Activated CD8-positive, alpha-beta memory T cell treated with anti-CD3 and anti-CD28 coated beads, Interleukin-2, amount 10 ng/mL, durations not matched to agents 7 days and 5 days (primary cell): ENCODE data around the gene SCLT1. TPM values are rescaled to one million over a fixed set of nuclear protein-coding genes. Genes with fewer than 3 reads are reported as not detected.
"Not testable (repeated sequence)": the region's sequence is repeated elsewhere in the genome, so short reads cannot be mapped to it uniquely, and the experiment has no call there.

Experiments used
- ATAC-seq: fragments of 150-1000 bp; cut with Tn5 transposase; one replicate; pipeline ENCODE4 v1.10.0; 2021; ENCODE audit warnings: moderate library complexity
- CTCF ChIA-PET: fragments of 350-600 bp; sonication (Branson Sonifier 250); formaldehyde crosslinking; loops from one replicate; lab custom pipeline; 2021; ENCODE audit warnings: antibody characterized with exemption; lab: Charles Lee
- DNase-seq: peaks from one replicate; pipeline ENCODE4 v3.0.0-alpha.2; 2020
- H3K27ac Mint-ChIP-seq: one replicate; pipeline ENCODE4 v1.8.0; 2021; ENCODE audit warnings: mild to moderate bottlenecking, mixed read lengths
- H3K27me3 Mint-ChIP-seq: one replicate; pipeline ENCODE4 v1.8.0; 2021; ENCODE audit warnings: mixed read lengths
- H3K36me3 Mint-ChIP-seq: one replicate; pipeline ENCODE4 v1.8.0; 2021; ENCODE audit warnings: mild to moderate bottlenecking, mixed read lengths
- H3K4me1 Mint-ChIP-seq: one replicate; pipeline ENCODE4 v1.8.0; 2021; ENCODE audit warnings: mixed read lengths
- H3K4me3 Mint-ChIP-seq: one replicate; pipeline ENCODE4 v1.8.0; 2021; ENCODE audit warnings: mild to moderate bottlenecking, moderate library complexity, mixed read lengths
- H3K9me3 Mint-ChIP-seq: one replicate; pipeline ENCODE4 v1.8.0; 2022; ENCODE audit warnings: low read depth, mixed read lengths
- total RNA-seq, 2 experiments: library from RNA; stranded (reverse); gene quantifications; one replicate each; pipeline ENCODE4 v1.2.3, GENCODE V29; 2021

The SCLT1 gene
- total RNA-seq = 10 to 100 TPM; 31.3 to 53.4 TPM

DNA sequence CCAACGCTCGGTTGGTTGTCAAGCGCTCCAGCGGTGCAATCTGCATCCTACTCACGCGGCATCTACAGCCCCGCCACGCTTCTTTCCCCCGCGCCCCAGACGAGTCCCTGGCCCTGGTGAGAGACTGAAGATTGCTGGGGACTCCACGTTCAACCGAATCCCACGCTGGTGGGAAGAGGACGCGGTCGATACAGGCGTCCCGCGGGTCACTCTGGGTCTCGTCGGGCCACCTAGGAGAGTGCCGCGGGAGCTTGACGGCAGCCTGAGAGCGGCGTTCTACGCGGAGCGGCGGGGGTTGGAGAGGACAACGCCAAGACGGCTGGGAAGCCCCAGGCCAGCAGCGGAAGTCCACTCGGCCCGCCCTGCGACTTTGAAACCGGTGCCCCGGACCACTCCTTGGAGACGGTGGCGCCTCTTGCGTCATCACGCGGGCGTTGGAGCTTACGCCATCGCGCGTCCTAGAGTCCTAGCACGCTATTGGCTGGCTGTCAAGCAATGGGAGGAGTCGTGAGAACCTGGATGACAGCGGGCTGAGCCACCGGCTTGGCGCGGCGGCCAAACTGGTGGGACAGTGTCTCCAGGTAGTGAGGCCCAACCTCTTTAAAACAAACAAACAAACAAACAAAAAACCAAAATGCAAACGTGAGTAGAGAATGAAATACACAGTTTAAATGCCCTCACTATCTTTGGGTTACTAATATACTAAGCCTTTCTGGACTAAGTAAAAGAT is at the start of gene SCLT1:
Gene SCLT1 (minus strand): TSS at position 349 of the 730 bp plus-strand sequence. CDS start 436 bp downstream, outside the sequence.
- Mint-ChIP-seq H3K9me3 (no peaks in the 10 kb centered on the region), H3K4me3 (no peak within 1 kb of the TSS), H3K4me1 (peaks cover 42% of the 10 kb centered on the region), H3K36me3 (peaks cover 14% of the 10 kb centered on the region), H3K27ac (peak within 1 kb of the TSS; percentile 96), H3K27me3 (no peaks in the 10 kb centered on the region)
- CTCF ChIA-PET = interaction anchor here (1.8 to 2.7 kb wide), 2 partner anchors 230 to 281 kb away, joined by 4 to 13 read pairs; no protein-coding TSS in a partner anchor
- peak; percentile 99 for DNase-seq
- peak; percentile 94 for ATAC-seq

- CTCF ChIA-PET = no interaction called here
- H3K36me3 Mint-ChIP-seq = no peaks in the 10 kb centered on the region
- H3K27me3 Mint-ChIP-seq = peaks cover 28% of the 10 kb centered on the region
- H3K9me3 Mint-ChIP-seq = no peaks in the 10 kb centered on the region
- H3K27ac Mint-ChIP-seq = no peak overlapping the region
- no peak overlapping the region for H3K4me3 Mint-ChIP-seq
- ATAC-seq (no peak), DNase-seq (no peak)
- H3K4me1 Mint-ChIP-seq = no peaks in the 10 kb centered on the region
Measured at GRCh38 chr4:129140521-129140920, 47.2 kb upstream of the SCLT1 start.

DNA sequence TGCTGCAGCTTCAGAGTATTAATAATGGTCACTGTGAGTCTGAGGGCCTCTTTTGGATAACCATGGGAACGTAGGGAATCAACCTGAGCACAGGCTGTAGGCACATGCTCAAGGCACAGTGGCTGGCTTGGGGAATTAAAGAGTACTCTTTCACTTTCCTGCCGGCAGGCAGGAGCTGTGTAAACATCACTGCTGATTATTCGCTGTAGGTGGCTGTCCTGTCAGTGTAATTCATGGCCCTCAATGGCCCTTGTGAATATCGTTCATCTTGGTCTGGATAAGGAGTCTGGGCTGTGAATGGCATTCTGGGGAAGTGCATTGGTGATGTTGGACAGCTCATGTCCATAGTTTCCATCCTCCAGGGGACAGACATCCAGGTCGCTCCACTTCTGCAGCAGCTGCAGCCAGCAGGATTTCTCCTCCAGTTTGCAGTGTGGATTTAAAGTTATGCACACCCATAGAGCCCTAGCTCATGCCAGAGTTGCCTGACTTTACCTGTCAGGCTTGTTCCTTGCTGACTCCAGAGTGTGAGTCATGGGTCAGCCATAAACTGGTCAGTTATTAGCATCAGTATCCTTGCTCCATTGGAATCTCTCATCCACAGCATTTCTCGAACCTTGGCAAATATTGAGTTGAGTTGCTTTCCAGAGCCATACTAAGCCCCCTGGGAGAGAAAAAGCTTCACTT is 45.6 kb upstream of the SCLT1 start:
- peaks cover 17% of the 10 kb centered on the region for H3K27me3 Mint-ChIP-seq
- H3K4me1 Mint-ChIP-seq = no peaks in the 10 kb centered on the region
- no peaks in the 10 kb centered on the region for H3K36me3 Mint-ChIP-seq
- H3K9me3 Mint-ChIP-seq = no peaks in the 10 kb centered on the region
- H3K27ac Mint-ChIP-seq = no peak overlapping the region
- CTCF ChIA-PET = no interaction called here
- no peak overlapping the region for H3K4me3 Mint-ChIP-seq
- no peak for ATAC-seq
- DNase-seq = no peak

GRCh38 chr4:129136433-129136832 is 43.1 kb upstream of the SCLT1 start:
- Mint-ChIP-seq H3K4me3 (no peak overlapping the region), H3K9me3 (no peaks in the 10 kb centered on the region), H3K36me3 (peaks cover 2% of the 10 kb centered on the region), H3K27me3 (peaks cover 5% of the 10 kb centered on the region), H3K27ac (no peak overlapping the region), H3K4me1 (no peaks in the 10 kb centered on the region)
- CTCF ChIA-PET = interaction anchor here (0.6 kb wide), 1 partner anchor 23 kb away, joined by 3 read pairs; no protein-coding TSS in a partner anchor
- no peak for DNase-seq
- ATAC-seq = no peak

DNA sequence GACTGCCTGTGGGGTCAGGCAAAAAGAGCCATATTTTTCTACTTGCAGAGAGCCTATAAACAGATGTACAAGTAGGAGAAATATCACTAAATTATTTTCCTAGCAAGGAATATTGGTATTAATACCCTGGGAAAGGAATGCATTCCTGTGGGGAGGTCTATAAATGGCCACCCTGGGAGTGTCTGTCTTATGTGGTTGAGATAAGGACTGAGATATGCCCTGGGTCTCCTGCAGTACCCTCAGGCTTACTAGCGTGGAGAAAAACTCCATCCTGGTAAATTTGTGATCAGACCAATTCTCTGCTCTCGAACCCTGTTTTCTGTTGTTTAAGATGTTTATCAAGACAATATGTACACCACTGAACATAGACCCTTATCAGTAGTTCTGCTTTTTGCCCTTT is 38.0 kb upstream of the SCLT1 start:
- CTCF ChIA-PET = interaction anchor here (0.6 kb wide), 1 partner anchor 17 kb away, joined by 3 read pairs; no protein-coding TSS in a partner anchor
- ATAC-seq = no peak
- Mint-ChIP-seq H3K4me3 (no peak overlapping the region), H3K27ac (no peak overlapping the region), H3K9me3 (peaks cover 2% of the 10 kb centered on the region), H3K4me1 (no peaks in the 10 kb centered on the region), H3K36me3 (peaks cover 2% of the 10 kb centered on the region), H3K27me3 (no peaks in the 10 kb centered on the region)
- DNase-seq = no peak

DNA sequence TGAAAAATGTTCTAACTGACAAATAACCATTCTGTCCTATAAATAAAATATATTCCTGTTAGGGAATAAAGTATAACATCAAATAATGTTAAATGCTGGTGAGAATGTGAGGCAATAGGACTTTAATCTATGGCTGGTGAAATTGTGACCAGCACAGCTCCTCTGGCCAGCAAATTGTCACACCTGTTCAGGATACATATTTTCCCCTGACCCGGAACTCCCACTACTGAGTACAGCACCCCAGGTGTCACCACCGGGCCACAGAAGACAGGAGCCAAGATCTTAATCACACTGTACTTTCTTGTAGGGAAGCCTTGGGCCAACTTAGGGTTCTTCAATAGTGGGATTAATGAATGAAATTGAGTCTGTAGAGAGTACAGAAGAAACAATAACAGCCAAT is 35.8 kb upstream of the SCLT1 start:
- H3K27me3 Mint-ChIP-seq = no peaks in the 10 kb centered on the region
- H3K9me3 Mint-ChIP-seq = peaks cover 2% of the 10 kb centered on the region
- DNase-seq = no peak
- H3K4me1 Mint-ChIP-seq = no peaks in the 10 kb centered on the region
- H3K36me3 Mint-ChIP-seq = peaks cover 6% of the 10 kb centered on the region
- no peak overlapping the region for H3K4me3 Mint-ChIP-seq
- ATAC-seq = no peak
- CTCF ChIA-PET = no interaction called here
- H3K27ac Mint-ChIP-seq = no peak overlapping the region

GRCh38 chr4:129126614-129127013 is 33.3 kb upstream of the SCLT1 start:
- DNase-seq, H3K4me3 Mint-ChIP-seq, CTCF ChIA-PET, H3K36me3 Mint-ChIP-seq, ATAC-seq, H3K27ac Mint-ChIP-seq, H3K4me1 Mint-ChIP-seq, H3K27me3 Mint-ChIP-seq, H3K9me3 Mint-ChIP-seq: not testable (repeated sequence)

- no peaks in the 10 kb centered on the region for H3K9me3 Mint-ChIP-seq
- no peaks in the 10 kb centered on the region for H3K4me1 Mint-ChIP-seq
- ATAC-seq = no peak
- no peak for DNase-seq
- H3K36me3 Mint-ChIP-seq = peaks cover 6% of the 10 kb centered on the region
- H3K27me3 Mint-ChIP-seq = no peaks in the 10 kb centered on the region
- no peak overlapping the region for H3K4me3 Mint-ChIP-seq
- CTCF ChIA-PET = no interaction called here
- H3K27ac Mint-ChIP-seq = no peak overlapping the region
Measured at GRCh38 chr4:129117705-129118104, 24.4 kb upstream of the SCLT1 start.

GRCh38 chr4:129113919-129114318 is 20.6 kb upstream of the SCLT1 start:
- Mint-ChIP-seq H3K27me3 (no peaks in the 10 kb centered on the region), H3K27ac (no peak overlapping the region), H3K36me3 (peaks cover 21% of the 10 kb centered on the region), H3K9me3 (no peaks in the 10 kb centered on the region), H3K4me3 (no peak overlapping the region), H3K4me1 (no peaks in the 10 kb centered on the region)
- CTCF ChIA-PET = interaction anchor here (0.8 to 0.9 kb wide), 2 partner anchors 18 to 23 kb away, joined by 3 read pairs; no protein-coding TSS in a partner anchor
- ATAC-seq = no peak
- no peak for DNase-seq

DNA sequence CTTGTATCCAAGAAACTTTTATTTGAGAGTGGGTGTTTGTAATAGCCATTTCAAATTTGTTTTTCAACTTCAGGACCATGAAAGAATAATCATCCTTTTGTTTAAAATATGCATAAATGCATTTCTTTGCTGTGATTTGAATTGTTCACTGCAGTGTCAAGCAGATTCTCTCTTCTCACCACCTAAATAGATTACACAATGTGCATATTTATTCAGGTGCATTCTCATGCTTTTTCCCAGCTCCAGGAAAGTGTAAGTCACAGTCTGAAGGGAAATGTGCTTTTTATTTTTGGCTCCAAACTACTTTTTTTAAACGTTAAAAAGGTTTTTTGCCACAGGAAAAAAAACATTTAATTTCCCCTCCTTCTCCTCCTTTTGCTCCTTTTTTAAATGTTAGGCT is 20.1 kb upstream of the SCLT1 start:
- Mint-ChIP-seq H3K4me3 (no peak overlapping the region), H3K9me3 (no peaks in the 10 kb centered on the region), H3K27me3 (no peaks in the 10 kb centered on the region), H3K27ac (no peak overlapping the region), H3K4me1 (no peaks in the 10 kb centered on the region), H3K36me3 (peaks cover 21% of the 10 kb centered on the region)
- CTCF ChIA-PET = interaction anchor here (0.8 to 0.9 kb wide), 2 partner anchors 18 to 23 kb away, joined by 3 read pairs; no protein-coding TSS in a partner anchor
- DNase-seq (no peak), ATAC-seq (no peak)

DNA sequence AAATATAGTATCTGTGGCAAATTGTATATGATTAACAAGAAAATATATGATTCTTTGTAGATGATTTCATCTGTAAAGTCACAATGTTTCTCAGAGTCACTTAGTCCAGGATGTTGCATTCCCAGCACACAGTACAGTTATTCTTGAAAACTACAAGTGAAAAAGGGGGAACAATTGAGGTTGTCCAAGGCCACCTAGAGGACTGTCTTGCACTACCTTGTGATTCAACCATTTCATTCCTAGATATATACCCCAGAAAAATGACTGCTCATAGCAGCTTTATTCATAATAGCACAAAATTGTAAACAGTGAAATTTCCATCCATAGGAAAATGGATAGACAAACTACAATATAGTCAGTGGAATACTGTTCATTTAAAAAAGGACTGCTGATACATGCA is 18.6 kb upstream of the SCLT1 start:
- H3K27ac Mint-ChIP-seq = no peak overlapping the region
- CTCF ChIA-PET = no interaction called here

DNA sequence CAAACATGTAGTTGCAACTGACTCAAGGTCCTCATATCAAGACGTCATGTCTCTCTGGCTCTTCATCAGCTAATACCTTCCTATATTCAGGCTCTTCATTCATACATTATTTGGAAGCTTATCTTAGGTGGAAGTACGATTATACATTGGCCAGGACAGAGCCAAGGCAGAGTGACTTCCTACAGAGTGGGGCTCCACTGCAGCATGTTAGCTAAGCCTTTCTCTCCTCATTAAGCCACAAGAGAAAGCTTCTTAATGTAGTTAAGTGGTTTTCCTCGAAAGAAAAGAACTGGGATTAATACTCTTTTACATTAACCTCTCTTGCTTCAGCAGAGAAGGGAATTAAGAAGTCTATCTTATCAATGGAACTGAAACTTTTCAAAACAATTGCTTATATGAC is 17.6 kb upstream of the SCLT1 start:
- no peak overlapping the region for H3K27ac Mint-ChIP-seq
- CTCF ChIA-PET = no interaction called here
- no peak for ATAC-seq
- no peak for DNase-seq
- peaks cover 22% of the 10 kb centered on the region for H3K36me3 Mint-ChIP-seq
- H3K9me3 Mint-ChIP-seq = no peaks in the 10 kb centered on the region
- H3K4me3 Mint-ChIP-seq = no peak overlapping the region
- no peaks in the 10 kb centered on the region for H3K4me1 Mint-ChIP-seq
- H3K27me3 Mint-ChIP-seq = no peaks in the 10 kb centered on the region

More for the DNA sequence above, 18.6 kb upstream of the SCLT1 start:
- Mint-ChIP-seq H3K9me3 (no peaks in the 10 kb centered on the region), H3K4me3 (no peak overlapping the region), H3K36me3 (peaks cover 22% of the 10 kb centered on the region), H3K4me1 (no peaks in the 10 kb centered on the region), H3K27me3 (no peaks in the 10 kb centered on the region)
- ATAC-seq (no peak), DNase-seq (no peak)

DNA sequence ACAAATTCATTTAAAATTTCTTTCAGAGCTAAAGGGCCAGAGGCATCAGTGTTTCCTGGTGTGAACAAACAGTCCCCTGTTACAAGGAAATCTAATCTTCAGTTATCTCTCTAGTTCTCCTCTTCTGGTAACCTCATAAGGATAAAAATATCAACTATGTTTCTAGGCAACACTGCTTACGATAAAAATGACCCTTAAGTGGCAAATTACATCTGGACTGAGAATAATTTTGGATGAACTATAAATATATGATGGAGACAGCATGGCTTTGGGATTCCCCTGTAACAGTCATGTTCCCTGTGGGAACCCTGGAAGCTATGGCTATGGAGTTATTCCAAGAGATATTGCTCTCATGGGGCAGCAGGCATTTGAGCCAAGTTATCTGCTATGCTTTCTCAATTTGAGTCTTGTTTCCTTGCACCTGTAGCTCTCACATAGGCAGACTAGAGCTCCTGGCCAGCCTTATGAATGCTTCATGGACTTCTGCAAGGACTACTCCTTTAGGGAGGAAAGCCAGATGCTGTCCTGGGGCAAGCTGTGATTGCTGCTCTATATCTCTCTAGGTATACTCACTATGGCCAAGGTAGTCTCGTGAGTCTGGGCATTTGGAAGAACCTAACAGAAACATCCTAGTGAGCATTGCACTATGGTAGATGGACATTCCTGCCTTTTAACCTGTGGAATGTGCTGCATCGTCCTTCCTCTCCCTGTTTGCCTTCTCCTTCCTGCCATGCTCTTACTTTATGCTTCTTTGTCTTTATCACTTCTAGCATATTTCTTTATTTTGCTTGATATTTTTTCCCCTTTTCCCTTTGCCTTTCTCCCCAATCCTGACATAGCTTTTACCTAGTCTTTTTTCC is 16.9 kb upstream of the SCLT1 start:
- Mint-ChIP-seq H3K4me3 (no peak overlapping the region), H3K4me1 (no peaks in the 10 kb centered on the region), H3K9me3 (no peaks in the 10 kb centered on the region), H3K36me3 (peaks cover 20% of the 10 kb centered on the region), H3K27ac (no peak overlapping the region), H3K27me3 (no peaks in the 10 kb centered on the region)
- CTCF ChIA-PET = no interaction called here
- DNase-seq (no peak), ATAC-seq (no peak)
